Measurements from ENCODE around the gene TMEM63B. TPM values are rescaled to one million over a fixed set of nuclear protein-coding genes. Genes with fewer than 3 reads are reported as not detected.

The TMEM63B gene
- total and polyA plus RNA-seq, 2 of the 8 experiments (the other 6 are each of a cell fraction or from before 2014, with no cell fraction given) = 61.1 to 96.8 TPM

DNA sequence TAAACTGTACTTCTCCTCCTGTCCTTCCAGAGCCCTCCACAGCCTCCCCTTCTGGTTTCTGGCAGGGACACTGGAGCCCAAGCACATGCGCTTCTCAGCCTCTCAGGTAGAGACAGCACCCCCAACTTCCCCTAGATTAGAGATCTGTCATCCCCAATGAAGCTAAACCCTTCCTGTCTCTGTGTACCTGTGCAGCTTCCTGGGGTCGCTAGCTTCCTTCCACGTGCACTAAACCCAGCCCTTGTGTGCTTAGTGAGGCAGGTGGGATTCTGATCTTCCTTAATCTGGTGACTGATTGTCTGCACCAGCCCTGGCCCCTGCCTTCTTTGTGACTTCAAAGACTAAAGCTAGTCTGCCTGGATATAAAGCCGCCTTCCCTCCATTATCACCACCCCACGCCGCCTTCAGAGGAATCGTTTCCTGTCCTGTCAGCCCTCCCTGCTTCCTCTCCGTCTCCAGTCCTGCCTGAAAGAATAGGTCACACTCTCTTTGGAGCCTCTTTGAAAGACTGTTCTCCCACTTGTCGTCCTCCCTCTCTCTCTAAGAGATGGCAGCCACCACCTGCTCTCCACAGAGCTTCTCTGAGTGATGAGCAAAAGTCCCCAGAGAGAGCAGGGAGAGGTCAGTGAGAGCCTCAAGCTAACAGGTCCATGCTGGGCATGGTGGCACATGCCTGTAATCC lies 58.7 kb downstream of the TMEM63B start (continued):
- TF ChIP-seq, protein P1, sequence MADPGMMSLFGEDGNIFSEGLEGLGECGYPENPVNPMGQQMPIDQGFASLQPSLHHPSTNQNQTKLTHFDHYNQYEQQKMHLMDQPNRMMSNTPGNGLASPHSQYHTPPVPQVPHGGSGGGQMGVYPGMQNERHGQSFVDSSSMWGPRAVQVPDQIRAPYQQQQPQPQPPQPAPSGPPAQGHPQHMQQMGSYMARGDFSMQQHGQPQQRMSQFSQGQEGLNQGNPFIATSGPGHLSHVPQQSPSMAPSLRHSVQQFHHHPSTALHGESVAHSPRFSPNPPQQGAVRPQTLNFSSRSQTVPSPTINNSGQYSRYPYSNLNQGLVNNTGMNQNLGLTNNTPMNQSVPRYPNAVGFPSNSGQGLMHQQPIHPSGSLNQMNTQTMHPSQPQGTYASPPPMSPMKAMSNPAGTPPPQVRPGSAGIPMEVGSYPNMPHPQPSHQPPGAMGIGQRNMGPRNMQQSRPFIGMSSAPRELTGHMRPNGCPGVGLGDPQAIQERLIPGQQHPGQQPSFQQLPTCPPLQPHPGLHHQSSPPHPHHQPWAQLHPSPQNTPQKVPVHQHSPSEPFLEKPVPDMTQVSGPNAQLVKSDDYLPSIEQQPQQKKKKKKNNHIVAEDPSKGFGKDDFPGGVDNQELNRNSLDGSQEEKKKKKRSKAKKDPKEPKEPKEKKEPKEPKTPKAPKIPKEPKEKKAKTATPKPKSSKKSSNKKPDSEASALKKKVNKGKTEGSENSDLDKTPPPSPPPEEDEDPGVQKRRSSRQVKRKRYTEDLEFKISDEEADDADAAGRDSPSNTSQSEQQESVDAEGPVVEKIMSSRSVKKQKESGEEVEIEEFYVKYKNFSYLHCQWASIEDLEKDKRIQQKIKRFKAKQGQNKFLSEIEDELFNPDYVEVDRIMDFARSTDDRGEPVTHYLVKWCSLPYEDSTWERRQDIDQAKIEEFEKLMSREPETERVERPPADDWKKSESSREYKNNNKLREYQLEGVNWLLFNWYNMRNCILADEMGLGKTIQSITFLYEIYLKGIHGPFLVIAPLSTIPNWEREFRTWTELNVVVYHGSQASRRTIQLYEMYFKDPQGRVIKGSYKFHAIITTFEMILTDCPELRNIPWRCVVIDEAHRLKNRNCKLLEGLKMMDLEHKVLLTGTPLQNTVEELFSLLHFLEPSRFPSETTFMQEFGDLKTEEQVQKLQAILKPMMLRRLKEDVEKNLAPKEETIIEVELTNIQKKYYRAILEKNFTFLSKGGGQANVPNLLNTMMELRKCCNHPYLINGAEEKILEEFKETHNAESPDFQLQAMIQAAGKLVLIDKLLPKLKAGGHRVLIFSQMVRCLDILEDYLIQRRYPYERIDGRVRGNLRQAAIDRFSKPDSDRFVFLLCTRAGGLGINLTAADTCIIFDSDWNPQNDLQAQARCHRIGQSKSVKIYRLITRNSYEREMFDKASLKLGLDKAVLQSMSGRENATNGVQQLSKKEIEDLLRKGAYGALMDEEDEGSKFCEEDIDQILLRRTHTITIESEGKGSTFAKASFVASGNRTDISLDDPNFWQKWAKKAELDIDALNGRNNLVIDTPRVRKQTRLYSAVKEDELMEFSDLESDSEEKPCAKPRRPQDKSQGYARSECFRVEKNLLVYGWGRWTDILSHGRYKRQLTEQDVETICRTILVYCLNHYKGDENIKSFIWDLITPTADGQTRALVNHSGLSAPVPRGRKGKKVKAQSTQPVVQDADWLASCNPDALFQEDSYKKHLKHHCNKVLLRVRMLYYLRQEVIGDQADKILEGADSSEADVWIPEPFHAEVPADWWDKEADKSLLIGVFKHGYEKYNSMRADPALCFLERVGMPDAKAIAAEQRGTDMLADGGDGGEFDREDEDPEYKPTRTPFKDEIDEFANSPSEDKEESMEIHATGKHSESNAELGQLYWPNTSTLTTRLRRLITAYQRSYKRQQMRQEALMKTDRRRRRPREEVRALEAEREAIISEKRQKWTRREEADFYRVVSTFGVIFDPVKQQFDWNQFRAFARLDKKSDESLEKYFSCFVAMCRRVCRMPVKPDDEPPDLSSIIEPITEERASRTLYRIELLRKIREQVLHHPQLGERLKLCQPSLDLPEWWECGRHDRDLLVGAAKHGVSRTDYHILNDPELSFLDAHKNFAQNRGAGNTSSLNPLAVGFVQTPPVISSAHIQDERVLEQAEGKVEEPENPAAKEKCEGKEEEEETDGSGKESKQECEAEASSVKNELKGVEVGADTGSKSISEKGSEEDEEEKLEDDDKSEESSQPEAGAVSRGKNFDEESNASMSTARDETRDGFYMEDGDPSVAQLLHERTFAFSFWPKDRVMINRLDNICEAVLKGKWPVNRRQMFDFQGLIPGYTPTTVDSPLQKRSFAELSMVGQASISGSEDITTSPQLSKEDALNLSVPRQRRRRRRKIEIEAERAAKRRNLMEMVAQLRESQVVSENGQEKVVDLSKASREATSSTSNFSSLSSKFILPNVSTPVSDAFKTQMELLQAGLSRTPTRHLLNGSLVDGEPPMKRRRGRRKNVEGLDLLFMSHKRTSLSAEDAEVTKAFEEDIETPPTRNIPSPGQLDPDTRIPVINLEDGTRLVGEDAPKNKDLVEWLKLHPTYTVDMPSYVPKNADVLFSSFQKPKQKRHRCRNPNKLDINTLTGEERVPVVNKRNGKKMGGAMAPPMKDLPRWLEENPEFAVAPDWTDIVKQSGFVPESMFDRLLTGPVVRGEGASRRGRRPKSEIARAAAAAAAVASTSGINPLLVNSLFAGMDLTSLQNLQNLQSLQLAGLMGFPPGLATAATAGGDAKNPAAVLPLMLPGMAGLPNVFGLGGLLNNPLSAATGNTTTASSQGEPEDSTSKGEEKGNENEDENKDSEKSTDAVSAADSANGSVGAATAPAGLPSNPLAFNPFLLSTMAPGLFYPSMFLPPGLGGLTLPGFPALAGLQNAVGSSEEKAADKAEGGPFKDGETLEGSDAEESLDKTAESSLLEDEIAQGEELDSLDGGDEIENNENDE (IDR thresholded peaks at IDR 0.05; ENCODE audit: insufficient replicate concordance, low read length) = no peak
- TF ChIP-seq KDM4A (IDR thresholded peaks at IDR 0.05; ENCODE audit: low read depth, low read length, severe bottlenecking) = no peak
- TF ChIP-seq KDM1A (IDR thresholded peaks at IDR 0.05; ENCODE audit: borderline replicate concordance, low read length) = no peak
- no peak for TF ChIP-seq BACH1 (IDR thresholded peaks at IDR 0.05; ENCODE audit: low read length)

Measured in H1 (cell line).